Stimulated activated CD4-positive, alpha-beta T cell treated with anti-CD3 and anti-CD28 coated beads, Interleukin-2, amount 100 ng/mL, for 4 hours (primary cell): Measurements from ENCODE around the gene PSMB2.

ENCODE experiments used
- DNase-seq: peaks from one replicate; pipeline ENCODE4 v3.0.0-alpha.2; 2020; ENCODE audit warnings: low read depth

Gene PSMB2

DNA sequence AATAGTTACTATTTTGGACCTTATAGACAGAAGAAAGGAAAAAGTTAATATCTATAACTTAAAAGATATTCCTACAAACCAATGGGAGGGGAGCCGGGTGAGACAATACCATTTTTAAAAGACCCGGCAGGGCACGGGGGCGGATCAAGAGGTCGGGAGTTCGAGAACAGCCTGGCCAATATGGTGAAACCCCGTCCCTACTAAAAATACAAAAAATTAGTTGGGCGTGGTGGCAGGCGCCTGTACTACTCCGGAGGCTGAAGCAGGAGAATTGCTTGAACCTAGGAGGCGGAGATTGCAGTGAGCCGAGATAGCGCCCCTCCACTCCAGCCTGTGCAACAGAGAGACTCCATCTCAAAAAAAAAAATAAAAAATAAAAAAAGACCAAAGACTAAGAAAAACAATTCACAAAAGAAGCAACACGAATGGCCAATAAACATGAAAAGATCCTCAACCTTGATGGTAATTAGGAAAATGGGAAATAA lies 1.2 kb upstream of the PSMB2 start:
- DNase-seq = no peak

DNA sequence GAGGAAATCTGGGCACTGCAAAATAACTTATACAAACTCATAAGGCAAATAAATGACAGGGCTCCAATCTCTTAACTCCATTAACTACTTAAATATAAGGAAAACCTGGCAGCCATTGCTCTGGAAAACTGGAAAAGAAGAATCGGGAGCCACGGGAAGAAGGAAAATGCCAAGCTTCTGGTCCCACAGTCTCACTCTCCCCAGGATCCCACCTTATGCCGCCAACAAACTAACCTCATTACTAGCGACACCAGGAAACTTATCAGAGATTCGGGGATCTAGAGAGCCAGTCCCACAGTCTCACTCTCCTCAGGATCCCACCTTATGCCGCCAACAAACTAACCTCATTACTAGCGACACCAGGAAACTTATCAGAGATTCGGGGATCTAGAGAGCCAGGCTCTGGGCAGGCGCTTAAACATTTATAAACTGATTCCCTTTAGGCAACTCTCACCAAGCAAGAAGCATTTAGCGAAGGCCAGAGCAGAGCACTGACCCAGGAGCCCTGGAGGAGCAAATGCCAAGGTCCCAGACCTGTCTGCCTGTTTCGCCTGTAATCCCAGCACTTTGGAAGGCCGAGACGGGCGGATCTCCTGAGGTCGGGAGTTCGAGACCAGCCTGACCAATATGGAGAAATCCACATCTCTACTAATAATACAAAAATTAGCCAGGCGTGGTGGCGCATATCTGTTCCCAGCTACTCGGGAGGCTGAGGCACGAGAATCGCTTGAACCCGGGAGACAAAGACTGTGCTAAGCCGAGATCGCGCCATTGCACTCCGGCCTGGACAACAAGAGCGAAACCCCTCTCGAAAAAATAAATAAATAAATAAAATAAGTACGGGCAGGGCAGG lies 720 bp downstream of the PSMB2 start:
- DNase-seq = no peak

DNA sequence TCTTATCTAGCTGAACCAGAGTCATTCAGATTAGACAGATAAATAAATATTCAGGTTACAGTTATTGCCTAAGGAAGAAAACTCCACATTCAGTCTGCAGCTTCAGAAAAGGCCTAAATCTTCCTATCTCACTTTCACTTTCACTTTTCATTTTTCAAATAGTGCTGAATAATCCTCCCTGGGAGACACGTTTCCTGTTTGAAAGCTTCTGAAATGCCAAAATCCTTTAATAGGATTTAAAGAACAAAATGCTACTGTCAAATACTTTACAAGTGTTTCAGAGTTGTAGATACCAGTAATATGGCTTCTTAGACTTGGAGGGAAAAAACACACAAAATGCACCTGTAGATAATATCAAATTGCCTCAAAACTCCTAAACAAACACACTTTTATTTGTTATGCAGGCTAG lies 3.9 kb downstream of the PSMB2 start:
- DNase-seq = no peak

DNA sequence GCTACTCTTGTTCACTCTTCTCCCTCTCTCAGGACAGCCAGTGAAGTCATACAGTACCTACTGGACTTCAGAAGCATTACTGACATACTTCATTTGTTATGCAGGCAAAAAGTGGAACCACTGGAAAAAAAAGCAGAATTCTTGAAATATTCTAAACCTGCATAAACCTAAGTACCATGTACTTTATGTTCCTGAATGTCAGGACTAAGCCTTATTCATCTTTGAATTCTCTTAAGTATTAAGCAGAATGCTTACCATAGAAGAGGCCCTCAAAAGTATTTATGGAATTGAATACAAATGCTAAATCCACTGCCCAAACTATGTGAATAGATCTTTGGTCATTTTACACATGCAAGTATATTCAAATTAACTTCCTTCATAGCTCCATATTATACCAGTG lies 7.8 kb downstream of the PSMB2 start:
- DNase-seq = no peak

DNA sequence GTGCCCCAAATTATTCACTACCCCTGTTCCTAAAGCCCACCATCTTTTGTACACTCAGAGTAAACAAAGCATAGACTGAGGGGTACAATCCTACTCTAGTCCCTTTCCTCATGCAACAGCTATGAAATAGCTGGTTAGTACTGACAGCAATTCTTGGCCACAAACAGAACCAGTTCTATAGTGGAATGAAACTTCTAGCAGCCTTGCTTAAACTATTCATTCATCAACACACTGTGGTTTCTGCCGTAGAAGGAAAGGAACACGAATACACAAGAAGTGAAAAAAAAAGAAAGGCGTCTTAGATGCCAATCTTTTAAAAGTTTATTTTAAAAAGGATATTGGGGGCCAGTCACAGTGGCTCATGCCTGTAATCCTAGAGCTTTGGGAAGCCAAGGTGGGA lies 9.9 kb downstream of the PSMB2 start:
- DNase-seq = no peak

DNA sequence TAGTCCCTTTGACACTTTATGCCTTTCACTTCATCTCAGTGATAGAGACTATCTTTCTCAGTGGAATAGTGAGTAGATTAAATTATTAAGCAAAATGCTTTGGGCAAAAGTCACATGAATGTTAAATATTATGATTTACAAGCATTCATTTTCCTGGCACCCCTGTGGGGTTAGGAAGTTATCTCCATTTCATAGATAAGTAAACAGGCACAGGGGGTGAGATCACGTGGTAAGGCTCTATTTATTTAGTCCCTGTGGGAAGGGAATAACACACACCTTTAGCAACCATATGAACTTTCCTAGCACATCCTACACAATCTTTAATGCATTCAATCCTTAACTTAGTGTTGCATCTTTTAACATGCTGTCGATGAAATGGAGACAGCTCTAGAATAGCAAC lies 12.3 kb downstream of the PSMB2 start:
- DNase-seq = no peak

DNA sequence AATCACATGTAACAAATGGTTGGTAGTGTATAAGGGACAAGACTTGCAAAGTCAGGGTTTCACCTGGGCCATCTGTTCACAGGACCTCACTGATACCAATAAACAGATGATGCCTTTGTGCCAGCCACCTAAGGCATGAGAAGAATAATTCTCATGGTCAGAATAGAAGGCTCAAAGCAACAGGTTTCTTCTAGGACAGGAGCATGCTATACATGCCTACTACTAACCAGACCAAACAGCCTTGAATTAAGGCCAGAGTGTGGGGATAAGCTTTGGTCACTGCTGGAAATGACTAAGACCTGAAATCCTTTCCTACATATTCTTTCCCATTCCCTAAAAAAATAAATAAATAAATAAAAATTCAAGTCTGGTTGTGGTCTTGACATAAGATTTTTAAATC lies 17.5 kb downstream of the PSMB2 start:
- no peak for DNase-seq

DNA sequence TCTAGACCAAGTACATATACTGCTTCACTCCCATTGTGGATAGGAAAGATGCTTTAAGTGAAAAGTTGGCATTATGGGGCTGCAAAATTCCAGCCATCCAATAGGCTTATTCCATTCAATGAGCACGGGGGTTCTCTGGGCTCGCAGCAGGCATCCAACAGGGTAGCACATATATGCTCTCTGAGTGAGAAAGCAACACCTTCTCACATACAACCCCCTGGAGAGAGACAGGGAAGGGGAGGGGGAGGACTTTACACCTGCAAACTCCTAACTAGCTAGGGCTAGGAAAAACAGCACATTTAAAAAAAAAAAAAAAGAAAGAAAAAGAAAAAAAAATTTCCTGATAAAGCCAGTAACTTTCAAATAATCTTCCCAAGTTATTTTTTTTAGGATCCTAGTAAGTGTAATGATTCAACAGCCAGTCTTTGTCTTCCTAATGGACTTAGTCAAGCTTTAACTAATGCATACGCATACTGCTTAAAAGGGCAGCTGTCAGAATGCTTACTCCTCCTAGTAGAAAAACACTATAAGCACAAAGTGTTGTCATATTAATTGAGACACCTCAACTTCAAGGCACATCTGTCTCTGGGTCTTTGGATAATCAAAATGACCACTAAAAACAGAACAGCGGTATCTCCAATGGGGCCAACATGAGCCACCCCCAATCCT lies 18.7 kb downstream of the PSMB2 start:
- no peak for DNase-seq

DNA sequence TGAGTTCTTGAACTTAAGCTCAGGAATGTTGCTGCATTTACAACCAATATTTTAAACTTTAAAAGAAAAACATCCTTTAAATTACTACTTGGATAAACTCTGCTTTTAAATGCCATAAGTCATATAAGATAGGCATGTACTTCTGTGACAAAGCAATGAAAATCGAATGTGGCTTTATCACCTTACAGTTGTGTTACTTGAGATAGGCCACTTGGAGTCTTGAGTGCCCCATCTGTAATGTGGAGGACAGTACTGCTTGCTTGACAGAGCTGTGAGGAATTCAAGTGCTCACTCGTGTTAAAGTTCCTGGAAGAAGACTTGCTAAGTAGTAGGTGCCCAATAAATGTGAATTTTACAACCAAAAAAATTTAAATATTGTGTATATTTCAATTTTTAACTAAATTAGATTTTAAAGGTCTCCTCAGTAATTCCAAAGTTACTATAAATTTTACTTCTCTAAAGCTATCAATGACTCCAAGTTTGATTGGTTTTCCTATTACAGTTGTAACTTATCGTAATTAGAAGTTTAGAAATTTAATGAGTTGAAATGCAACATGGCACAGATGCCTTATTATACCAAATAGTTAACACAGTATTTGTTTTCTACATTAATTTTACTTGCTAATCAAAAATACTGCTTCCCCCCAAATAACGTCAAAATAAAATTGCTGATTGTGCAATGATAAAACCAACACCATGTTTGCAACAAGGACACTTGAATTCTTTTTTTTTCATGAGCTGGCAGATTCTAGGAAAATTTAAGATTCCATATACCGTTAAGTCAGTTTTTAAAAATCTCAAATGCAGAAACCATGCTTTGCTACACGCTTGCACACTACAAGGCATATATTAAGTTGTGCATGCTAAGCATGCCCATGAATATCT lies 21.8 kb downstream of the PSMB2 start:
- DNase-seq = no peak

DNA sequence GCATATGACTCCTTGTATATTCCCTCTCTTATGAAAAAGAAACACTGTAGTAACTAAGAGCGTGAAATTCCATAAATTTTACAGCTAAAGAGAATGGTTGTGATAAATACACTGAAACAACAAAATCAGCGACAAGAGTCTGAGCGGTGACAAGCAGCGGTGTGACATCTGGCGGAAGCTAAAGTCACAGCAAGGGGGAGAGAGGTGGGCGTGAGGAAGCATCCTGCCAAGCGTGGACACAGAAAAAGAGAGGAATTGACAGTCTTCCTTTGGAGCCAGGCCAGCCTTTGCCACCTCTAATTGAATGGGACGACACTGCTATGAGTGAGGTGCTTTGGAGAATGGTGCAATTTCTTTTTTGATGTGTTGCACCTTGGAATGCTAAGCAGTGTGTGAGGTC lies 25.9 kb downstream of the PSMB2 start:
- DNase-seq = no peak

DNA sequence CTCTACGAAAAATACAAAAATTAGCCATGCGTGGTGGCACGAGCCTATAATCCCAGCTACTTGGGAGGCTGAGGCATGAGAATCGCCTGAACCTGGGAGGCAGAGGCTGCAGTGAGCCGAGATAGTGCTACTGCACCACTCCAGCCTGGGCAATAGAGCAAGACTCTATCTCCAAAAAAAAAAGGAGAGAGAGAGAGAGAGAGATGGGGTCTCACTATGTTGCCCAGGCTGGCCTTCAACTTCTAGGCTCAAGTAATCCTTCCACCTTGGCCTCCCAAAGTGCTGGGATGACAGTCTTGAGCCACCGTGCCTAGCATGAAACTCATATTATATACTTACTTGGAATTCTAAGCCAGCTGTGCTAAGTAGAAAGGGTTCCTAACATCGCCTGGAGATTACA lies 29.7 kb downstream of the PSMB2 start:
- DNase-seq = no peak

DNA sequence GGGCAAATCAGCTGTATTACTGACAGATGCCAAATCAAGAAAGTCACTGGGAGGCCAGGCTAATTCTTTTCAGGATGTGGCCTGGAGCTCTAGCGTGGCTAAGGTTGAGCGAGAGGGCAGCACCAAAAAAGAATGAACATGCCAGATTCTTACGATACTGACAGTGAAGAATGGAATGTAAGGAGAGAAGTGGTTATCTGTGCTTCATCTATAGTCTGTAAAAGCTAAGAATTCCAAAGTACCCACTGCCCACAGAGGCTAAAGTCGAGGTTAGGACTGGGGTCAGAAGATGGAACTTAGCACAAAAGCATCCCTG lies 35.5 kb downstream of the PSMB2 start:
- no peak for DNase-seq

DNA sequence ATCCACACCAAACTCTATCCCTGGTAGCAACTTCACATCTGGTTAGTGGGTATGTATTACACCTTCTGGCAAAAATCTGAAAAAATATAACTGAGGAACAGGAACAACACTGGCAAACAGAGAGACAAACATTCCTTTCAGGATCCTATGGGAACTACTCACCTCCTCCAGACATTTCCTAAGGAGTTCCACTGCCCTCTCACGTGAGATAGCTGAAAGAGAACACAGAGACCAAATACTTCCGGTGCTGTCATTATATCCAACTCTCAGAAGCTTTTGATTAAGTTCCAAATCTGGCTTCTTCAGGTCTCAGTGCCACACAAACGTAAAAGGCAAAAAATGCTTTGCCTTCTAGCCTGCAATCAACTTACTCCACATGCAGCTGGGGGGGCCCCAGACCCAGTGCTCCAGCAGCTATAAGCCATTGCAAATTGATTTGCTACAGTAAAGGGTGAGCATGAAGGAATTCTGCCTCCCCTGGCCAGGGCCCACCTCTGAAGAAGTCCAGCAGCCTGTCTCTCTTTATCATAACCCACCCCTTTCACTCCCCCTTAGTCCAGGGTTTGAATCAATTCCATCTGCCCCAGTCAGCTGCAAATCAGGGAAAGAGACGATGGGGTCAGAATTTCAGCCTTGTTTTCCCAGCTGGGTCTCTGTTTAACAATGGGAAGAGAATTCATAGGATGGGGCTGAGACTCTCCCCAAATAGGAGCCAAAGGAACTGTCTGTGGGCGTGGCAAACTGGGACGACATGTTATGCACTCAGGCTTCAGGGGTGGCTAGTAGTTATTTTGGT lies 36.1 kb downstream of the PSMB2 start:
- DNase-seq = no peak

DNA sequence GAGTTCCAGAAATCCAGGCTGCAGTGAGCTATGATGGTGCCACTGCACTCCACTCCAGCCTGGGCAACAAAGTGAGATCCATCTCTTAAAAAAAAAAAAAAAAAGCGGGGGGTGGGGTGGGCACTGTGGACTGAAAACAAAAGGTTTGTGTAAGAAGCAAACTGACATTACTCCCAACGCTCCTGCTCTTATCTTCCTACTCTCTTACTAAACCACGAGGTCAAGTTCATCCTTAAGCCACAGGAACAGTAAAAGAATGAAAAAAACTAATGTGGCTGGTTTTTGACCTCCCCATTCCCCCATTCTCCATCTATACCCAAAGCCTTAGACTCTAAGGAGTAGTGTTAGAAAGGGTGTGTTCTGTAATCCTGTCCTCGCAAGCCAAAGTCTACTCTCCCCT lies 37.4 kb downstream of the PSMB2 start:
- DNase-seq = no peak

DNA sequence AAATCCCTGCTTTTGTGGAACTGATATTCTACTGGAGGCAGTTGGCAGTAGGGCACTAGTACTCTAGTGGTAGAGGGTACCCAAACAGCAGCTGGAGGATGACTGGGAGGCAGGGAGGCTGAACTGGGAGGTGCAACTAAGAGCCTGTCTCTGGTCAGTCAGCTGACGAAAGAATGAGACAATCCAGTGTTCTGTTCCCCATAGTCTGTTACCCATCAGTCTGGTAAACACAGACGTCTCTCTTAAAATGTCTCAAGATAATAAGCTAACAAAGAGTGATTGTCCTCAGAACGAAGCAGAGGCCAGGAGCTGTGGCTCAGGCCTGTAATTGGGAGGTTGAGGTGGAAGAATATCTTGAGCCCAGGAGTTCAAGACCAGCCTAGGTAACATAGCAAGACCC lies 37.9 kb downstream of the PSMB2 start:
- no peak for DNase-seq

DNA sequence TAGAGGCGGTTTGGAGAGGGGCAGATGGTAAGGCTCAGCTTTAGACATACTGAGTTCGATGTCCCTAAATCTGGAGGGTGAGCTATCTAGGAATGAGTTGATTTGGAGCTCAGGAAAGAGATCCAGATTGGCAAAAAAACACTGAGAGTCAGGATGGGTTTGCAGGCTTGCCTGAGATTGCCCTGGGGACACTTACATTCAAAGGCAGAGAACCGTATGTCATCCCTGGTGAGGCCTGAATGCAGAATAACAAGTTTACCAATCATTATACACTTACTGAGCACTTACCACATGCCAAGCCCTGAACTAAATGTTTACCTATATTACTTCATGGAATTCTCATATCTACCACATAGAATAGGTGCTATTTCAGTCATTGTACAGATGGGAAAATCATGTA lies 40.7 kb downstream of the PSMB2 start:
- DNase-seq = no peak

DNA sequence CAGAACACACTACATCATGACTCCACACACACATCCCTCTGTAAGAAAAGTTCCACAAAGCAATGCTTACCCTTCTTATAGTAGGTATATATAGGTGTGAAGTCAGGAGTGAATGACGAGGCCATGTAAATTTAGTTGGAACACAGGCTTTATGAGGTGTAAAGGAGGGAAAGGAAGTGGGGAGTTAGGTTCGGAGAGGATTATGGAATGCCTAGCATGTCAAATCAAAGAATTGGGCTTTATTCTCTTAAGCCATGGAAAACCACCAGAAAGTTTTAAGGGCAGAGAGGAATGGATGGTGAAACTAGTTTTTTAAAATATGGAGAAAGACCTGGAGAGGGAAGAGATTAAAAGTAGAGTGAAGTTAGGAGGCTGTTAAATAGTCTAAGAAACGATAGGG lies 41.9 kb downstream of the PSMB2 start:
- no peak for DNase-seq

DNA sequence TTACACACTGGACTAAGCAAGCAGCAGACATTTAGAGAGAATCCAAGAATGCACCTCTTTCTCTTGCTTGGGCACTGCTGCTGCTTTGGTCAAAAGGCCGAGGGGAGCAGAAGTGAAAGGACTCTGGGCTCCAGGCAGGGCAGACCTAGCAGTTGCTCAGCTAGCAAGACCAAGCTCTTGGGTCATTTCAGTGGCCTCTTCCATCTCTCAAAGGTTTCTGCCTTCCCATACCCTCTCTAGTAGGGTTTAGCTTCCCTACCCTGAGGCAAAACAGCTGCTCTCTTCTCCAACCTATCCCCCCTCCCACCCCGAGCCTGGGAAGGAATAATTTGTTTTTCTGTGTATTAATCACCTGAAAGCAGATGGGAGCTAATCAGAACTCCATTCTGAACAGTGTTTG lies 42.4 kb downstream of the PSMB2 start:
- no peak for DNase-seq

DNA sequence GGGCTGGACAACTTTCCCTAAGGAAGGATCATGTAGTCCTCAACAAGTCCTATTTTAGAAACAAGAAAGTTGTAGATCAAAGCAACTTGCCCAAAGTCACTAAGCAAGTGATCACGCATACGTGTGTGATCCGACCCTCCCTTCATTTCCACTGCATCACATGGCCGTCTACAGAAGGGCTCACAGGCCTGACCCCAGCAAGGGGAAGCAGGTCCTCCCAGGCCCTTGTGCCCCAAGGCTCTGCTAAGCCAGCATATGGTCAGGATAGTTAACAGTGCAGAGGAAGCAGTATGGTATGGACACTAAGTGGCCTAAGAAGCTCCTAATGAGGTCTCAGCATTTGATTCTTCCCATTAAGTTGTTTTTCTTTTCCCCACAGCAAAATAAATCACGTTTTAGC lies 43.5 kb downstream of the PSMB2 start:
- no peak for DNase-seq

DNA sequence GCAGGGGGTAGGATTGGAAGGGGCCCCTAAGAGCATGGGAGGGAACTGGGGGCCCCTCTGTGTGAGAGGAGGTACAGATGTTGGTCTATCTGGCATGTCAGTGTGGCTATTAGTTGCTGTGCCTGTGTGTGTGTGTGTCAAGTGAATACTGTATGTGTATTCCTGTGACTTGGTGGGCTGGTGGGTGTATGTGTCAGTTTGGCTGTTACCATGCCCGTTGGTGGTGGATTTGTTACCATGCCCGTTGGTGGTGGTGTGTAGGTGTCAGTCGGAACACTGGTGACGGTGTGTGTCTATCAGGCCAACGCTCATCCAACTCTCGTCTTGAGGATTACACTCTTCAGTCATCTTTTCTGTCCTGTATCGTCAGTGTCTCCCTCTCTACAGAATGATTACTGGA lies 45.6 kb downstream of the PSMB2 start:
- no peak for DNase-seq

DNA sequence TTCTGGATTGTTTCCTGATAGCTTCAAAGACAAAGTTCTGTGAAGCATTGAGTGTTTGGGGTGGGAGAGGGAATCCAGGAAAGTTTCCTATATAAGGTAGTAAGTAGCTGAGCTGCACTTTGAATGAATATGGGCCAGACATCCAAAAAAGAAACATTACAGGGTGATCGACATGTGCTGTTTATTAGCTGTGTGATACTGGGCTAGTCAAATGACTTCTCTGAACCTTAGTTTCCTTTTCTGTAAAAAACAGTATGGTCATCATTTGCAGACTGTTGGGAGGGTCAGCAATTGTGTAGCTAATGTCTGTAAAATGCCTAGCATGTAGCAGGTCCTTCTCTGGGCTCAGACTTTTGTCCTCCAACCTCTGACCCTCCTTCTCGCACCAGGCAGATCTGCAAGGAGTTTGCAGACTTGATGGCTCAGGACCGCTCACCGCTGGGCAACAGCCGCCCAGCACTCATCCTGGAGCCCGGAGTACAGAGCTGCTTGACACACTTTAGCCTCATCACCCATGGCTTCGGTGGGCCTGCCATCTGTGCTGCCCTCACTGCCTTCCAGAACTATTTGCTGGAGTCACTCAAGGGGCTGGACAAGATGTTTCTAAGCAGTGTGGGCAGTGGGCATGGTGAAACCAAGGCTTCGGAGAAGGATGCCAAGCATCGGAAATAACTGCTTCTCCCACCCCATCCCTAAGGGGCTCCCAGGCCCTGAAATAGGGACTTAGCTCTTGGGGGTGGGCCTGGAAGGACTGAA lies 47.1 kb downstream of the PSMB2 start:
- DNase-seq = no peak
